Neural cell (in vitro differentiated cells): ENCODE results near the gene PPP2R5A. TPM values are rescaled to one million over a fixed set of nuclear protein-coding genes. Genes with fewer than 3 reads are reported as not detected.
A peak's percentile ranks its signal among the peaks of the same experiment; 100 is the strongest.

Experiments
- H2AFZ ChIP-seq: fragments of 200-600, 300-800 bp; sonication (generic), shearing (Covaris generic); 2 replicates; pipeline ENCODE4 v1.6.0; 2014; ENCODE audit warnings: low read depth, mild to moderate bottlenecking, antibody characterized with exemption, low read length, moderate library complexity
- H3F3A ChIP-seq: fragments of 200-600 bp; shearing (Covaris generic); 2 replicates; pipeline ENCODE4 v1.6.1; 2016; ENCODE audit warnings: mild to moderate bottlenecking, moderate library complexity, mixed read lengths, antibody characterized with exemption, low read length; ENCODE audit not compliant: insufficient read depth, poor library complexity, severe bottlenecking
- H3K27ac ChIP-seq: fragments of 200-600, 300-800 bp; sonication (generic), shearing (Covaris generic); 2 replicates; pipeline ENCODE4 v1.5.1; 2014; ENCODE audit warnings: mild to moderate bottlenecking, low read length, moderate library complexity
- H3K27me3 ChIP-seq: fragments of 300-800, 200-600 bp; sonication (generic), shearing (Covaris generic); 2 replicates; pipeline ENCODE4 v1.6.0; 2014; ENCODE audit warnings: mild to moderate bottlenecking, low read depth, low read length, moderate library complexity; ENCODE audit not compliant: insufficient read depth
- H3K36me3 ChIP-seq: fragments of 300-800, 200-600 bp; sonication (generic), shearing (Covaris generic); 2 replicates; pipeline ENCODE4 v1.5.1; 2014; ENCODE audit warnings: mild to moderate bottlenecking, antibody characterized with exemption, low read length, moderate library complexity; ENCODE audit not compliant: insufficient read depth
- H3K4me2 ChIP-seq: fragments of 300-800, 200-600 bp; sonication (generic), shearing (Covaris generic); 2 replicates; pipeline ENCODE4 v1.6.0; 2014; ENCODE audit warnings: mild to moderate bottlenecking, low read length
- H3K4me3 ChIP-seq: fragments of 300-800, 200-600 bp; sonication (generic), shearing (Covaris generic); 2 replicates; pipeline ENCODE4 v1.5.1; 2014; ENCODE audit warnings: mild to moderate bottlenecking, low read length, moderate library complexity
- H3K79me2 ChIP-seq: fragments of 200-600 bp; shearing (Covaris generic); replicated peaks from 2 replicates; pipeline ENCODE4 v1.6.0; 2014; ENCODE audit warnings: mild to moderate bottlenecking, low read length, moderate library complexity; ENCODE audit not compliant: insufficient read depth
- H3K9ac ChIP-seq: fragments of 300-800, 200-600 bp; sonication (generic), shearing (Covaris generic); 2 replicates; pipeline ENCODE4 v1.6.1; 2016; ENCODE audit warnings: mild to moderate bottlenecking, low read length, mixed read lengths
- H3K9me2 ChIP-seq: fragments of 200-600 bp; shearing (Covaris generic); 2 replicates; pipeline ENCODE4 v1.6.1; 2016; ENCODE audit warnings: mild to moderate bottlenecking, low read length, mixed read lengths; ENCODE audit not compliant: insufficient read depth
- H3K9me3 ChIP-seq: fragments of 200-600, 300-800 bp; sonication (generic), shearing (Covaris generic); 2 replicates; pipeline ENCODE4 v1.6.1; 2016; ENCODE audit warnings: mild to moderate bottlenecking, mixed run types, low read length, moderate library complexity, mixed read lengths
- H4K20me1 ChIP-seq: fragments of 200-600 bp; shearing (Covaris generic); 2 replicates; pipeline ENCODE4 v1.6.1; 2016; ENCODE audit warnings: mild to moderate bottlenecking, mixed run types; ENCODE audit not compliant: insufficient read depth
- CTCF ChIP-seq: fragments of 450-650 bp; IDR thresholded peaks from 2 replicates; pipeline ENCODE4 v1.5.1; 2014; ENCODE audit warnings: antibody characterized with exemption, mild to moderate bottlenecking, moderate library complexity; ENCODE audit not compliant: poor library complexity, severe bottlenecking
- EP300 ChIP-seq: fragments of 450-650 bp; conservative IDR thresholded peaks from 2 replicates; pipeline ENCODE4 v1.6.1; 2014; ENCODE audit warnings: antibody characterized with exemption, mild to moderate bottlenecking, moderate library complexity; ENCODE audit not compliant: poor library complexity, severe bottlenecking
- EZH2 ChIP-seq: fragments of 200-600, 300-800 bp; shearing (Covaris generic), sonication (generic); IDR thresholded peaks from 2 replicates; pipeline ENCODE4 v1.6.1; 2014; ENCODE audit warnings: antibody characterized with exemption, low read length, borderline replicate concordance, mild to moderate bottlenecking; ENCODE audit not compliant: insufficient read depth, poor library complexity, severe bottlenecking
- MXI1 ChIP-seq: fragments of 450-650 bp; conservative IDR thresholded peaks from 2 replicates; pipeline ENCODE4 v1.6.1; 2014; ENCODE audit warnings: antibody characterized with exemption, mild to moderate bottlenecking; ENCODE audit not compliant: poor library complexity, severe bottlenecking
- POLR2AphosphoS5 ChIP-seq: IDR thresholded peaks from 2 replicates; pipeline ENCODE4 v1.6.1; 2012
- RAD21 ChIP-seq: fragments of 450-650 bp; conservative IDR thresholded peaks from 2 replicates; pipeline ENCODE4 v1.6.1; 2014; ENCODE audit warnings: antibody characterized with exemption, mild to moderate bottlenecking, moderate library complexity
- REST ChIP-seq: IDR thresholded peaks from 2 replicates; pipeline ENCODE4 v1.6.1; 2012; ENCODE audit warnings: borderline replicate concordance
- SMC3 ChIP-seq: fragments of 450-650 bp; conservative IDR thresholded peaks from 2 replicates; pipeline ENCODE4 v1.6.1; 2014; ENCODE audit warnings: antibody characterized with exemption, mild to moderate bottlenecking, moderate library complexity; ENCODE audit not compliant: poor library complexity
- TAF1 ChIP-seq: IDR thresholded peaks from 2 replicates; pipeline ENCODE4 v1.6.1; 2012; ENCODE audit warnings: low read depth
- polyA plus RNA-seq: library from polyadenylated mRNA; depleted of rRNA; stranded (reverse); fragments of >200 nt; gene quantifications from 2 replicates; pipeline ENCODE4 v1.2.3, GENCODE V29; 2014

PPP2R5A gene
- polyA plus RNA-seq, 1 donor from 2014 or later = 5.9 TPM

GRCh38 chr1:212291505-212292134 is 6.4 kb downstream of the PPP2R5A start:
- Histone ChIP-seq H3K27me3 (no peaks in the 10 kb centered on the region), H3K4me2 (no peak overlapping the region)

More at GRCh38 chr1:212291505-212292134, 6.4 kb downstream of the PPP2R5A start:
- H4K20me1 ChIP-seq = no peaks in the 10 kb centered on the region
- no peaks in the 10 kb centered on the region for H3K36me3 ChIP-seq
- H2AFZ ChIP-seq = no peak overlapping the region
- H3K27ac ChIP-seq = no peak overlapping the region
- H3F3A ChIP-seq = no peaks in the 10 kb centered on the region
- no peaks in the 10 kb centered on the region for H3K9me3 ChIP-seq
- TF ChIP-seq REST = no peak
- TF ChIP-seq CTCF = peak; percentile 68
- no peak for TF ChIP-seq TAF1
- TF ChIP-seq SMC3 = peak; percentile 55
- no peak for TF ChIP-seq EZH2
- no peak for TF ChIP-seq MXI1
- peak; percentile 68 for TF ChIP-seq RAD21
- no peak for TF ChIP-seq POLR2AphosphoS5
- TF ChIP-seq EP300 = no peak
- no peak overlapping the region for H3K4me3 ChIP-seq
- no peak overlapping the region for H3K9ac ChIP-seq
- no peaks in the 10 kb centered on the region for H3K9me2 ChIP-seq
- no peaks in the 10 kb centered on the region for H3K79me2 ChIP-seq
